ENCODE measurements around the gene SPP1.

Gene SPP1

DNA sequence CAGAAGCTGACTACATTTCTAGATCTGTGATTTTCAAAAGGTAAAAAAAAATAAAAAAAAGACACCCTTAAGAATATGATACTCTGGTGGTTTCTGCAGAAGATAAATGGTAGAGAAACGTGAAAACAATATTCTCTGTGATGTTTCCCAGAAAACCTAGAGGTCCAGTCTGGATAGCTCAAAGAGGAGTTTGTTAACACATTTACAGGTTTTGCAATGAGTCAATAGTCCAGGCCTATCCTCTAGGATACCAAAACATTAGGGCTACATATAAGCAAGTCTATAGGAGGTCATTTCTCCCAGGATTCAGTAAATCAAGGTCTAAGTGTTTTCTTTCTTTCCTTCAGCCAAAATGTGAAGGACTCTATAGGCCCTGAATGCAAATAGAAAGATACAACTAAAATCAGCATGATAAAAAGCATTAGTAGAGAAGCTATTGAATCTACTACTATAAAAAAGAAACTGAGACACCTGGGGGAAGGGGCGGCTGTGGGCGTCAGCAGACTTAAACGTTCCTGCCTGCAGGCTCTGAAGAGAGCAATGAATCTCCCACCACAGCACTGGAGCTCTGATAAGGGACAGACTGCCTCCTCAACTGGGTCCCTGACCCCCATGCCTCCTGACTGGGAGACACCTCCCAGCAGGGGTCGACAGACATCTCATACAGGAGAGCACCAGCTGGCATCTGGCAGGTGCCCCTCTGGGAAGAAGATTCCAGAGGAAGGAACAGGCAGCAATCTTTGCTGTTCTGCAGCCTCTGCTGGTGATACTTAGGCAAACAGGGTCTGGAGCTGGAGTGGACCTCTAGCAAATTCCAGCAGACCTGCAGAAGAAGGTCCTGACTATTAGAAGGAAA, 33.7 kb upstream of the SPP1 start:
- DNase-seq (ENCODE audit: low spot score) = no peak
- TF ChIP-seq, protein P1, sequence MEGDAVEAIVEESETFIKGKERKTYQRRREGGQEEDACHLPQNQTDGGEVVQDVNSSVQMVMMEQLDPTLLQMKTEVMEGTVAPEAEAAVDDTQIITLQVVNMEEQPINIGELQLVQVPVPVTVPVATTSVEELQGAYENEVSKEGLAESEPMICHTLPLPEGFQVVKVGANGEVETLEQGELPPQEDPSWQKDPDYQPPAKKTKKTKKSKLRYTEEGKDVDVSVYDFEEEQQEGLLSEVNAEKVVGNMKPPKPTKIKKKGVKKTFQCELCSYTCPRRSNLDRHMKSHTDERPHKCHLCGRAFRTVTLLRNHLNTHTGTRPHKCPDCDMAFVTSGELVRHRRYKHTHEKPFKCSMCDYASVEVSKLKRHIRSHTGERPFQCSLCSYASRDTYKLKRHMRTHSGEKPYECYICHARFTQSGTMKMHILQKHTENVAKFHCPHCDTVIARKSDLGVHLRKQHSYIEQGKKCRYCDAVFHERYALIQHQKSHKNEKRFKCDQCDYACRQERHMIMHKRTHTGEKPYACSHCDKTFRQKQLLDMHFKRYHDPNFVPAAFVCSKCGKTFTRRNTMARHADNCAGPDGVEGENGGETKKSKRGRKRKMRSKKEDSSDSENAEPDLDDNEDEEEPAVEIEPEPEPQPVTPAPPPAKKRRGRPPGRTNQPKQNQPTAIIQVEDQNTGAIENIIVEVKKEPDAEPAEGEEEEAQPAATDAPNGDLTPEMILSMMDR (IDR thresholded peaks at IDR 0.05; ENCODE audit: borderline replicate concordance, control extremely low read depth, extremely low read depth, insufficient read depth, missing control alignments) = no peak
- in situ Hi-C loops (cut with MboI; ENCODE audit: low sequenced_read_pairs, unreplicated experiment) = no loop called here

DNA sequence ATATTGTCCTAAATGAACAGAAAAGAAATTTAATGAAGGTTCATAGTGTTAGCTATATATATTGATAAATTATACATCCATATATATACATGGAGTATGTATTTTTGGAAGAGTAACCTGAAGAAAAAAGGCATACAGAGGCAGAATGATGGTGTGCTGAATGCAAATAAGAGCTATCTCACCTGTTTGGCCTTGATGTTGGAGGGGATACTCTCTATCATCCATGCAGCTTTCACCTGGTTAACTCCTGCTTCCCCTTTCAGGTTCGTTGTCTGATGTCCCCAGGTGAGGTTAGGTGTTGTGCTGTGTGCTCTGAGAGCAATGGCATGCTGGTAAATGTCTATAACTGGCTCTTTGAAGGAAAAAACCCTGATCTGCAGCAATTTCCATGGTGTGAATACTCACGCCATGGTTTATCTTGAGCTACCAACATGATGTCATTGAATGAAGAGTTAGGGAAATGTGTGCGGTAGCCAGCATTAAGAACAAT, 31.8 kb upstream of the SPP1 start:
- in situ Hi-C loops (cut with MboI; ENCODE audit: low sequenced_read_pairs, unreplicated experiment) = no loop called here
- no peak for DNase-seq (ENCODE audit: low spot score)
- TF ChIP-seq, protein P1 (IDR thresholded peaks at IDR 0.05; ENCODE audit: borderline replicate concordance, control extremely low read depth, extremely low read depth, insufficient read depth, missing control alignments) = no peak

DNA sequence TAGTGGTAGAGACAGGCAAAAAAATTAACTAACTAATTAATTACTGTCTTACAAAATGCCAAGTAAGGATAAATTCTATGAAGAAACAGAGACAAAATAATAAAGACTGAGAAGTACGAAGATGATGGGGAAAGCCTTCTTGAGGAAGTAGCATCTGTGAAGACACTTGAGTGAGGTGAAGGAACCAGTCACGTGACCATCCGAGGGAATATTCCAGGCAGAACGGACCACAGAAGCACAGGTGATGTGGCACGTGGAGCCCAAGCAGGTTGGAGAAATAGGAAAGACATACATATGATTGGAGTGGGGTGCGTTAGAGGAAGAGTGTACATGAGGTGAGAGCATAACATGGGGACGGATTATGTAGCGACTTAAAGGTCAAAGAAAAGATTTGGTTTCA, 30.5 kb upstream of the SPP1 start:
- DNase-seq (ENCODE audit: low spot score) = no peak
- in situ Hi-C loops (cut with MboI; ENCODE audit: low sequenced_read_pairs, unreplicated experiment) = no loop called here
- TF ChIP-seq, protein P1 (IDR thresholded peaks at IDR 0.05; ENCODE audit: borderline replicate concordance, control extremely low read depth, extremely low read depth, insufficient read depth, missing control alignments) = no peak

DNA sequence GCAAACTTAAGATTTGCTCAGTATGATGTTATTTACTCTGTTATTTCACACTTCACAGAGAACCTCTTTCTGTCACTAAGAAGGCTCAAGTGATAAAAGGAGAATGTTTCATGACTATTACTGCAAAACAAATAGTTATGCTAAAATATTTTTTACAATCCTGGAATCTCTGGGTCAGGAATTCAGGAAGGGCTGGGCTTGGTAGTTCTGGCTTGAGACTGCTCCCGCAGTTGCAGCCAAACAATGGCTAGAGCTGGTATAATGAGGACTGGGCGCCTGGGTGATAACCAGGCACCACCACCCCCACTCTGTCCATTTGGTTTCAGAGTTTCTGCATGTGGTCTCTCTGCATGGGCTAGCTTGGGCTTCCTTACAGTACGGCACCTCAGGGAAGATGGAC, 28.7 kb upstream of the SPP1 start:
- in situ Hi-C loops (cut with MboI; ENCODE audit: low sequenced_read_pairs, unreplicated experiment) = no loop called here
- no peak for DNase-seq (ENCODE audit: low spot score)
- TF ChIP-seq, protein P1 (IDR thresholded peaks at IDR 0.05; ENCODE audit: borderline replicate concordance, control extremely low read depth, extremely low read depth, insufficient read depth, missing control alignments) = no peak

DNA sequence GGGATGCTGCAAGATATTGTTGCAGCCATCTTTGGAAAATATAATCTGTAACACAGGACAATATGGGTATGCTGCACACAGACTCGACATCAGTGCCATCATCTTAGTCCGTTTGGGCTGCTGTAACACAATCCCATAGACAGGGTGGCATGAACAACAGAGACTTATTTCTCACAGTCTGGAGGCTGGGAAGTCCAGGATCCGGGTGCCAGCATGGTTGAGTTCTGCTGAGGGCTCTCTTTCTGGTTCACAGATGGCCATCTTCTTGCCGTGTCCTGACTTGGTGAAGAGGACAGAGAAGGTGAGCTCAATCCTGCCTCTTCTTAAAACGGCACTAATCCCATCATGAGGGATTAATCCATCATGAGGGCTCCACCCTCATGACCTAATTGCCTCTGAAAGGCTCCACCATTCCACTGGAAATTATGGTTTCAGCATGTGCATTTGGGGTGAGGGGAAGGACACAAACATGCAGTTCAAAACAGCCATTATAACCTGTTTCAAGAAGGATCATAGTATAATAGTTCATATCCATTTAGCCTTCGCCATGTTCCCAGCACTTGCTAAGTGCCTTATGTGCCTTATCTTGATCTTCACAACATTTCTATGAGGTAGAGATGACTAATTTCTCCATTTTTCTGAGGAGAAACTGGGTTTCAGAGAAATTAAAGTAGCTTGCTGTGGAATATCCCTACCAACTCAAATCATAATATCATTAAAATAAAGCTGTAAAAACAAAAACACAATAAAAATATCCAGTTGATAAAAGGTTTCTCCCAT, 27.9 kb upstream of the SPP1 start:
- in situ Hi-C loops (cut with MboI; ENCODE audit: low sequenced_read_pairs, unreplicated experiment) = no loop called here
- no peak for DNase-seq (ENCODE audit: low spot score)
- TF ChIP-seq, protein P1 (IDR thresholded peaks at IDR 0.05; ENCODE audit: borderline replicate concordance, control extremely low read depth, extremely low read depth, insufficient read depth, missing control alignments) = no peak

DNA sequence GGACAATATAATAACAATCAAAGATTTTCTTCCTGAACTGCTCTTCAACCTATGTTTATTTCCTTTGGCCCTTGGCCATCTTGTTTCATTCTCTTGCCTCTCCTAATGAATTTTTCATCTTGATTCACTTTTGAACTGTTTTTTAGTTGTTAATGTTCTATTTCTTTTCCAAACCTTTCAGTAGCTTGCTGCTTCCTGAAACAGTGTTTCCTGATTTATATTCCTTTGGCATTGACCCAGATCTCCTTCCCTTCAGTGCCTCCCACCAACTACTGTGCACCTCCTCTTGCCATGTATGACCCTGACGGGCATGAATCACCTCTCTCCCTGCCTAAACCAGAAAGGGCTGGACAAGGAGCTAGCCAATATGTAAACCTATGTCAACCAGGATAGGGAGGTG, 25.6 kb upstream of the SPP1 start:
- DNase-seq (ENCODE audit: low spot score) = no peak
- in situ Hi-C loops (cut with MboI; ENCODE audit: low sequenced_read_pairs, unreplicated experiment) = no loop called here

More for the DNA sequence above, 25.6 kb upstream of the SPP1 start:
- TF ChIP-seq, protein P1 (IDR thresholded peaks at IDR 0.05; ENCODE audit: borderline replicate concordance, control extremely low read depth, extremely low read depth, insufficient read depth, missing control alignments) = no peak

Data from GM13976 (cell line).